GM10266 (cell line): Measurements from ENCODE around the gene MYBPC2.

Experiments
- DNase-seq: peaks from one replicate; pipeline ENCODE4 v3.0.0; 2012; ENCODE audit errors: extremely low spot score
- TF ChIP-seq, protein P1 (sequence below): IDR thresholded peaks from 2 replicates; pipeline ENCODE4 v1.5.1; 2012; ENCODE audit warnings: mild to moderate bottlenecking, low read depth; ENCODE audit not compliant: control insufficient read depth, insufficient read depth; ENCODE audit errors: missing control alignments

Gene MYBPC2

DNA sequence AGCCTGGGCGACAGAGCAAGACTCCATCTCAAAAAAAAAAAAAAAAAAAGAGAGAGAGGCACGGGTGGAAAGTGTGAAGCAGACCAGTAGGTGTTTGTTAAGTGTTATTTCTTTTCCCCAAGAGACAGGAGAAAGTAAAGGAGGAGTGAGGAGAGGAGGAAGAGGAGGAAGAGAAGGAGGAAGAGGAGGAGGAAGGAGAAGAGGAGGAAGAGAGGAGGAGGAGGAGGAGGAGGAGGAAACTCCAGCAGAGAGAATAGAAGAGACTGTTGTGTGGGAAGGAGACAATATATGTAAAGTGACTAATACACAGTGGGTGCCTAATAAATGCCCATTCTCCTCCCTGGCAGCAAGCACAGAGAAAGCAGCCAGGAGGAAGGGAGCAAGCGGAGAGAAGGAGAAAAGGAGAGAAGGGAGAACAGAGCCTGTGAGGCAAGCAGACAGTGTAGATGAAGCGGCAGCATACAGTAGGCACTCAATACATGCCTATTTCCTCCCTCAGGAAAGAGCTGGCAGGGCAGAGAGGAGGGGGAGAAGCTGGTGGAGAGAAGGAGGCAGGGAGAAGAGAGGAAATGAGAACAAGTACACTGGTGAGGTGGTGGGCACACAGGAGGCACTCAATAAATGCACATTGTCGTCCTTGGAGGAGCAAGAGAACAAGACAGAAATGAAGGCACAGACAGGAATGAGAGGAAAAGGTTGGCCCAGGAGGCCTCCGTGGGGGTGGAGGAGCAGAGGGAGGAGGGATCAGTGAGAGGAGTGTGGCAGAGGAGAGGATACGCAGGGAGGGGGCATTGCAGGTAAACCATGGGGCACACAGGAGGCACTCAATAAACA is 61.7 kb downstream of the MYBPC2 start:
- DNase-seq = no peak
- TF ChIP-seq, protein P1, sequence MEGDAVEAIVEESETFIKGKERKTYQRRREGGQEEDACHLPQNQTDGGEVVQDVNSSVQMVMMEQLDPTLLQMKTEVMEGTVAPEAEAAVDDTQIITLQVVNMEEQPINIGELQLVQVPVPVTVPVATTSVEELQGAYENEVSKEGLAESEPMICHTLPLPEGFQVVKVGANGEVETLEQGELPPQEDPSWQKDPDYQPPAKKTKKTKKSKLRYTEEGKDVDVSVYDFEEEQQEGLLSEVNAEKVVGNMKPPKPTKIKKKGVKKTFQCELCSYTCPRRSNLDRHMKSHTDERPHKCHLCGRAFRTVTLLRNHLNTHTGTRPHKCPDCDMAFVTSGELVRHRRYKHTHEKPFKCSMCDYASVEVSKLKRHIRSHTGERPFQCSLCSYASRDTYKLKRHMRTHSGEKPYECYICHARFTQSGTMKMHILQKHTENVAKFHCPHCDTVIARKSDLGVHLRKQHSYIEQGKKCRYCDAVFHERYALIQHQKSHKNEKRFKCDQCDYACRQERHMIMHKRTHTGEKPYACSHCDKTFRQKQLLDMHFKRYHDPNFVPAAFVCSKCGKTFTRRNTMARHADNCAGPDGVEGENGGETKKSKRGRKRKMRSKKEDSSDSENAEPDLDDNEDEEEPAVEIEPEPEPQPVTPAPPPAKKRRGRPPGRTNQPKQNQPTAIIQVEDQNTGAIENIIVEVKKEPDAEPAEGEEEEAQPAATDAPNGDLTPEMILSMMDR = no peak

DNA sequence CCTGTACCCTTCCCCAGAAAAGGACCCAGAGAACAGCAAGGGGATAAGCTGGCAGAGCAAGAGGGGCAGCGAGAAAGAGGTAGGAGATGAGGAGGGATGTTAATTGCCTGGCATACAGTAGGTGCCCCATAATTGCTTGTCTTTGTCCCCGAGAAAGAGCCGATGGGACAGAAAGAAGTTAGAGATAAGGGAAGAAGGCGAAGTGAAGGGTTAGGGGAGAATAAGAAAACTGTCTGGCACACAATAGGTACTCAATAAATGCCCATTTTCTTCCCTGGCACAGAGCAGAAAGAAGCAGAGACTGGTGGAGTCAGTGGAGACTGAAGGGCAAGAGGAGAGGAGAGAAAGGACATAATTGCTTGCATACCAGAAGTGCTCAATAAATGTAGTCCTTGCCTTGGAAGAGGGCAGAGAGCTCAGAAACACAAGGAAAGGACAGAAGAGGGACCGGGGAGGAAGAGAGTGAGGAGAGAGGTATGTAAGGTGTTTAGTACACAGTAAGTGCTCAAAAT is 62.4 kb downstream of the MYBPC2 start:
- no peak for DNase-seq
- TF ChIP-seq, protein P1 = no peak

- DNase-seq = no peak
Measured at GRCh38 chr19:50496189-50497021, 63.7 kb downstream of the MYBPC2 start.

GRCh38 chr19:50497022-50497405 is 64.3 kb downstream of the MYBPC2 start:
- DNase-seq = no peak
- TF ChIP-seq, protein P1 = no peak

More at GRCh38 chr19:50496189-50497021, 63.7 kb downstream of the MYBPC2 start:
- TF ChIP-seq, protein P1 = no peak

GRCh38 chr19:50498219-50499056 is 65.7 kb downstream of the MYBPC2 start:
- no peak for DNase-seq
- TF ChIP-seq, protein P1 = no peak

DNA sequence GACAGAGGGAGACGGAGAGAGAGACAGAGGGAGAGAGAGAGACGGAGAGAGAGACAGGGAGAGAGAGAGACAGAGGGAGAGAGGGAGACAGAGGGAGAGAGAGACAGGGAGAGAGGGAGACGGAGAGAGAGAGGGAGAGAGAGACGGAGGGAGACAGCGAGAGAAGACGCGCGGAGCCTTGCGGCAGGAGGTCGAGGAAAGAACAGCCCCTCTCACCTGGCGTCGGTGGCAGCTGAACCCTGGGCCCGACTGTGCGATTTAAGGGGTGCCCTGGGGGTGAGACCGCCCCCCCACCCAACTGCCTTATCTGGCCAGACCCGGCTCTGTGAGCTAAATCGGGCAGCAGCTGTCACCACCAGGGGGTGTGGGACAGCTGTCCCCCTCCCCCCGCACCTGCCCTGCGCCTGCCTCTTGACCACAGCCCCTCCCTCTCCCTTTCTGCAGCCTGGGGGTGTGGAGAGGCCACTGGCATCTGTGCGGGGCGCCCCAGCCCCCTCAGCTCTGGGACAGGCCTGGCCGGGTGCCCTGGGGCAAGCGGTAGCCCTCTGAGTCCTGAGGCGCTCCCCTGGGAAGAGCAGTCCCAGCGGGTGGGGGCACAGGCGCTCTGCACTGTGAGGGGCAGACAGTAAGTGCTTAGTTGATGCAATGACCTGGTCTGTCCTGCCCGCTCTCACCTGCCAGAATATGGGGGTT is 67.5 kb downstream of the MYBPC2 start:
- peak; percentile 74 for DNase-seq
- TF ChIP-seq, protein P1 = peak; percentile 11
